ENCODE results near the gene TMEM253. TPM values are rescaled to one million over a fixed set of nuclear protein-coding genes. Genes with fewer than 3 reads are reported as not detected.

TMEM253 gene
- total RNA-seq, 1 experiment from 2014 or later, result not detected

DNA sequence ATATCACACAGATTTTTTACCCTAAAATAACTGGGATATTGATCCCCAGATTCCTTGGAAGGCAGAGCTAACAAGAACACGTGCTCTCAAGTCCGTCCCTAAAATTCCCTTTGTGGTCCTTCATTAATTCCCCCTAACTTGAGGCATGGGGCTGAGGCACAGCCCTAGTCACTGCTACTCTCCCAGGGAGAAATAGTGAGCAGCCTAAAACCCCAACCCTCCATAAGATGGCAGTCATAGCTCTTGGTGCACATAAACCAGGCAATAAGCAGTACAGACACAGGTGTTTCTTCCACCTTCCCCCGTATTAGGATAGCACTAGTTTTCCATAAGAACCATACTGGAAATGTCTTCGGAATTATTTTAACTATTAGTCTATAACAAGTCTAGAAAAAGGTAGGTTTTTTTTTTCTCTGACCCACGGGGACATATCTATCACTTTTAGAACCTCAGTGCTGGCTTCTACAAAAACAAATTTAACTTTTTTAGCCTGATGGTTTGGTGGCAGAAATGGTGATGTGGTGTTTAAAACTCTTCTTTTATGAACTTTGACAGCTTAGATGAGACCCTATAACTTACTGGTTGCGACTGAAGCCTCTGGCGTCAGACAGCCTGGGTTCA, 33.9 kb upstream of the TMEM253 start:
- Histone ChIP-seq H3K9me3 (replicated peaks) (no peaks in the 10 kb centered on the region), H3K4me1 (peaks cover 3% of the 10 kb centered on the region), H3K36me3 (no peaks in the 10 kb centered on the region), H3K27ac (no peak overlapping the region), H3K4me3 (no peak overlapping the region), H3K27me3 (0 out of 2 replicates have a peak, but pooled peaks cover 4% of the 10 kb centered on the region)
- DNase-seq, result no peak

DNA sequence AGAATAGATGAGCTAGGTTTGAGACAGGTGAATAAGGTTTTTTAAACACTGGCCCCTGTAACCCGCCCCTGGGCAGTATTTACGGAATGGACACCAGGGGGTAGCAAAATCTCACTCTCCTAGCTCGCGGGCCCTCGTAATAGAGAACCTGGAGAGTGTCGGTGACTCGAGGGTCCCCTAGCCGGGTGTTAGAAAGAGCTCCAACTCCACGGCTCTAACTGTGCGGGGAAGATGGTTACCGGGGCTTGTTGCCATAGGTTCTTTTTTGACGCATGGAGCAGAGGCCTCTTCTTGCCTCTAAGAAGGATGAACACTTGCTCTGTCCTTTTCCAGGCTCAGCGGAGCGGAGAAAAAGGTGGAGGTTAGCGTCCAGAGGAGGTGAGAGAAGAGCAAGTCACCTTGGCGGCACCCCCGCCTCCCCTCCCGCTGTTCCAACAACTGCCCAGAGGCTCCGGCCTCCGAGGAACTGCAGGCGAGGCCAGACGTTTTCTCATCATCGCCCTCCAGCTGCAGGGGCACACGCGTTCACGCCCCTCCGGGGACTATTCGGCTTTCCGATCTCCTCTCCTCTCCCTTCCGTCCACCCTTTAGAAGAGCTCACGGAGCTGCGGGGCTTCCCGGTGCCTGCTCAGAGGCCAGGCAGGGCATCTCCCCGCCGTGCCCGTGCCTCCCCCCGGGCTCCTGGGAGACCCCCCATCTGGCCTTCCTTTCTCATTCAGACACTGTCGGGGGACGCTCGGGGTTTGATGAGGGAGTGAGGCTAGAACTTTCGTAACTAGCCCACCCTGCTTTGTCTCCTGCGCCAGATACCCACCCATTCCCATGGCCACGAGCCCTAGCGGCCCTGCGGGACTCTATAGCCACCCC, 32.1 kb upstream of the TMEM253 start:
- no peaks in the 10 kb centered on the region for H3K9me3 ChIP-seq (replicated peaks)
- peak; percentile 65 to 81 for DNase-seq
- peak overlapping the region; percentile 93 for H3K27ac ChIP-seq

DNA sequence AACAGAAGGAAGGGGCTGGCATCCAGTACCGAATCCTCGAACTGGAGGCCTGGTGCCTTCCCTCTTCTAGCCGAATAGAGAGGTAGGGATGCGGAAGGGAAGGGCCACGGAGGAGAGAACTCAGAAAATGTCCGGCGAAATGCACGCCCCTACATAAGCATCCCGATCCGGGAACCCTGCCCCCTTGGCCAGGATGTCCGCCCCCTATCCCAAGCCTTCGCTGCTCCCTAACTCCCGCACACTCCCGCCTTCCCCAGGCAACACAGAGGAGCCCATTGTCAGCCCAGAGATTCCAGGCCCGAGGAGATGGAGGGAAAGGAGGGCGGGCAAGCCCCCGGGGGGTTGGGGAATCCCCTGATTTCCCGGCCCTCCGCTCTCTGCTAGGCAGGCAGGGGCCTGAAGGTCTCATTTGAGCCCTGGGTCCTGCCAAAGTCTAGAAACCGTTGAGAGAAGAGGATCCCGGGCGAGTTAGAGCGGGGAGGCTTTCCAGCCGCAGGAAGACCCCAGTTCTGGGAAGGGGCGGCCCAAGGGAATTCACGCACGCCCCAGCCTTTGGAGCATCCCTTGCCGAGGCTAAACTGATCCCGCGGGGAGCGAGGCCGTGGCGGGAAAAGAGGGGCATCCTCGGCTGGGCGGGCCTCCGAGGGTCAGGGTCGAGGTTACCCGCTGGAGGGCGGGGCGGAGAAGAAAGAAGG, 31.3 kb upstream of the TMEM253 start:
- H3K27ac ChIP-seq, result peak overlapping the region; percentile 93
- peak; percentile 75 to 76 for DNase-seq

More for the DNA sequence above, 32.1 kb upstream of the TMEM253 start:
- H3K36me3 ChIP-seq, result peaks cover 8% of the 10 kb centered on the region; the same call in 1 of the 2 replicates
- H3K4me3 ChIP-seq, result peak overlapping the region; percentile 85
- H3K27me3 ChIP-seq, result no peaks in the 10 kb centered on the region
- H3K4me1 ChIP-seq, result peaks cover 5% of the 10 kb centered on the region

DNA sequence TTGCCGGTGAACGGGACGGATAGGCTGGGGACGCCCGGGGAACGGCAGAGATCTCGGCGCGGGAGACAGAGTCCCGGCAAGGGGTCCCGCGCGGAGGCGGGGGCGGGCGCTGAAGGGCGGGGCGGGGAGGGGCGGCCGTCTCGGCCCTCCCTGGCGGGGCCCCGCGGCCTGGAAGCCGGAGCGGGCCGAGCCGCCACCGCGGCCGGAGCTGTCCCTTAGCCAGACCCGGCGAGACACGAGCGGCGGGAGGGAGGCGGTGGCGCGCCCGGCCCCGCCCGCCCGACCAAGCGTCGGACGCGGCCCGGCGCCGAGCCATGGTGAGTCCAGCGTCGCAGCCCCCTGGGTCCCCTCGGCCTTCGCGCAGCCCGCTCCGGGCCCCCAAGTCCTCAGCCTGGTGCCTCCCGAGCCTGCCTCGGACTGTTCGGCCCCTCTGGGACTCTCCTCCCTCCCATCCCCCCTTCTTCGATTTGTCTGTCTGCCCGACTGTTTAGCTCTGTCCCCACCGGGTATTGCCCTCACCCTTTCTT, 30.7 kb upstream of the TMEM253 start, which contains the start of gene ARHGEF40:
TSS of gene ARHGEF40 (plus strand) at position 222 of the 527 bp plus-strand sequence. CDS start at position 315, 93 bp downstream.
- H3K36me3 ChIP-seq, result peaks cover 15% of the 10 kb centered on the region
- peak within 1 kb of the TSS; percentile 93 for H3K27ac ChIP-seq
- peaks cover 5% of the 10 kb centered on the region; the same call in 1 of the 2 replicates for H3K4me1 ChIP-seq
- DNase-seq, result peak; percentile 53 to 70
- peak within 1 kb of the TSS; percentile 85 for H3K4me3 ChIP-seq
- H3K27me3 ChIP-seq, result no peaks in the 10 kb centered on the region
- H3K9me3 ChIP-seq (replicated peaks), result no peaks in the 10 kb centered on the region

More for the DNA sequence above, 31.3 kb upstream of the TMEM253 start:
- H3K36me3 ChIP-seq, result peaks cover 11% of the 10 kb centered on the region; the same call in 1 of the 2 replicates
- H3K4me3 ChIP-seq, result peak overlapping the region; percentile 85
- H3K4me1 ChIP-seq, result peaks cover 5% of the 10 kb centered on the region; the same call in 1 of the 2 replicates
- H3K27me3 ChIP-seq, result no peaks in the 10 kb centered on the region
- no peaks in the 10 kb centered on the region for H3K9me3 ChIP-seq (replicated peaks)

DNA sequence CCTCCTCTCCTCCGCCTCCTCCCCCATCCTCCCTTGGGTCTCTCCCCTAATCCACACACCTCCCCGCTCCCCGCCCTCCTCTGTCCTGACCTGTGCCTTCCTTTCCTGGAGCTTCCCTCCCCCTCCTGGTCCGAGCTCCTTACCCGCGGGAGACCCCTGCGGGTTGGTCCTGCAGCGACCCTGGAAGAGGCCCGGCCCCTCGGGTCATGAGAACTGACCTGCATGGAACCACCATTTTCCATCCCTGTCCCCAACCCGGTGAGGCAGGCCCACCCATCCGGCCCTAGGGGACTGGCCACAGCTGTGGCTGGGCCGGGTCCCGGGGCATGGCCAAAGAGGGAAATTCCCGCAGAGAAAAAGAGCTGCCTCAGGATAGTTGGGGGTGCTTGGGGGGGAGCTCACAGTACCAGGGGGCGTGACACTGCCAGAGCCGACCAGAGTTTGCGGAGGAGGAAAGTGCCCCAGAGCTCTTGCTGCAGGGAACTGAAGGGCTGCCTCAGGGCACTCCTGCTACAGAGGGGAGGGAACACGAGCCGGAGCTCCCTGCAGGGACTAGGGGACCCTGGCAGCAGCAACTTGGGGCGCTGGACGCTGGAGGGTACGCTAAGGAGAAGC, 30.1 kb upstream of the TMEM253 start:
- H3K4me1 ChIP-seq, result peaks cover 5% of the 10 kb centered on the region; the same call in 1 of the 2 replicates
- H3K36me3 ChIP-seq, result peaks cover 20% of the 10 kb centered on the region
- no peaks in the 10 kb centered on the region for H3K9me3 ChIP-seq (replicated peaks)
- H3K27me3 ChIP-seq, result no peaks in the 10 kb centered on the region
- H3K27ac ChIP-seq, result peak overlapping the region; percentile 93
- peak; percentile 60 to 65 for DNase-seq
- peak overlapping the region; percentile 85 for H3K4me3 ChIP-seq

DNA sequence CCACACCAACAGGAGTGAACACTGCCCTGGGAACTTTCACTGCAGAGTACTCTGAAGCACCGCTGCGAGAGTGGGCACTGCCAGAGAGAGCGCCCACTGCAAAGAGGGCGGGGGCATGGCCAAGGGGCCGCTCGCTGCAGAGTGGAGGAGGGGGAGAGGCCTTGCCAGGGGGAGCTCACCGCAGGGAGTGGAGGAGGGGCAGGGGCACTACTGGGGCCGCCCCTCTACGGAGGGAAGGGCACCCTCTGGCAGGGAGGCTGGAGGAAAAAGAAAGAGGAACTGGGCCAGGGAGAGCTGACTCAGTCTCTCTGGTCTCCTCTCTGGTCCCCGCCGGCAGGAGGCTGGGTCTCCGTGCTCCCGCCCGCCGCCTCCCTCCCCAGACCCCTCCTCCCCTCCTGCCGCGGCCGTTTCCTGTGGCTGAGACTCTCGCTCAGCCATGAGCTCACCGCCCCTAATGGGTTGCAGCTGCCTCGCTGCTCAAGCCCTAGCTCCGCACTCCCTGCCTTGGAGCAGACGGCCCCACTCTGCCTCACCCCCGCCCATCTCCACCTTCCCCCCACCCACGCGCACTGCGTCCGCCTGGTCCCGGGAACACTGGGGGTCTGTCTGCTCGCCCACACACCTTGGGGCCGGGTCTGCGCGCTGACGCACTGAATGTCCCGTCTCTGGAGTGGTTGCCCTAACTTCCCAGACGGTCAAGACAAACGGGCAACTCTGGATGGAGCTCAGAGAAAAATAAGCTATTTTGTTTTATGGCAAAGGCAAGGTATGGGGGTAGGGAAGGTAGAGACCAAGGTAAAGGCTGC, 29.4 kb upstream of the TMEM253 start:
- DNase-seq, result peak; percentile 93 to 94
- no peaks in the 10 kb centered on the region for H3K27me3 ChIP-seq
- no peaks in the 10 kb centered on the region for H3K9me3 ChIP-seq (replicated peaks)
- H3K4me3 ChIP-seq, result peak overlapping the region; percentile 85
- peak overlapping the region; percentile 93 for H3K27ac ChIP-seq
- H3K4me1 ChIP-seq, result peaks cover 5% of the 10 kb centered on the region; the same call in 1 of the 2 replicates
- peaks cover 26% of the 10 kb centered on the region for H3K36me3 ChIP-seq

DNA sequence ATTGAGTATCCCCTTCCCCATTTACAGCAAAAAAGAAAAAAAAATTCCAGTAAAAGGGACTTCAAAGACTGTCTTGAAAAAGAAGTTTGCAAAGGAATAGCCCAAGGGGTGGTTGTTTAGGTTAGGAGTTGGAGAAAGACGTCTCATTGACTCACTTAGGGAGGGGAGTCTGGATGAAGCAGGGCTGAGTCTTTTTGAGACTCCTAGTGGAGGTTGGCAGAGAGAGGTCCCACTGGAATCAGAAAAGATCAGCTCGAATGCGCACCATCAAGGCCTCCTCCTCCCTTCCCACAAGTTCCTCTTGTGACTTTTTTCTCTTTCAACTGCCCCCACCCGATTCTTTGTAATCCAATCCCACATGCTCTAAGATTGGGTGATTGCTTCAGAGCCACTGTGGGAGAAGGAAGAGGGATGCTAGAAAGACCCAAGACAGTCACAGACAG, 28.8 kb upstream of the TMEM253 start:
- DNase-seq, result peak in 1 of 2 experiments; percentile 33
- peak overlapping the region; percentile 85 for H3K4me3 ChIP-seq
- H3K27ac ChIP-seq, result peak overlapping the region; percentile 93
- H3K36me3 ChIP-seq, result peaks cover 31% of the 10 kb centered on the region
- no peaks in the 10 kb centered on the region for H3K27me3 ChIP-seq
- H3K9me3 ChIP-seq (replicated peaks), result no peaks in the 10 kb centered on the region
- H3K4me1 ChIP-seq, result peaks cover 5% of the 10 kb centered on the region; the same call in 1 of the 2 replicates

DNA sequence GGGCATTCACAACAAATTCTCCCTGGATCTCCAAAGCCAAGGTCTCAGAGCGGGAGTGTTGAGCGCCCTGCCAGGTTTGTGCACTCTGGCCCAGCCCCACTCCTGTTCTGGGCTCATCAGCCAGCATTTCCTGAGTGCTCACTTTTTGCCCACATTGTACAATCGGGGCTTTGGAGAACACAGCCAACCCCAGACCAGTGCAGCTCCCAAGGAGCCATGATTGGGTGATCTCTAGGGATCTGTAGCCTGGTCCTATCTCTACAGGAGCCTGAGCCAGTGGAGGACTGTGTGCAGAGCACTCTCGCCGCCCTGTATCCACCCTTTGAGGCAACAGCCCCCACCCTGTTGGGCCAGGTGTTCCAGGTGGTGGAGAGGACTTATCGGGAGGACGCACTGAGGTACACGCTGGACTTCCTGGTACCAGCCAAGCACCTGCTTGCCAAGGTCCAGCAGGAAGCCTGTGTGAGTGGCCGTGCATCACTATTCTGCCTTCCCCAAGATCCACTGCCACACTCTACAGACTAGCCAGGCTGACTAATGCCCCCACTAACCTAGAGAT, 28.0 kb upstream of the TMEM253 start:
- no peaks in the 10 kb centered on the region for H3K9me3 ChIP-seq (replicated peaks)
- H3K27ac ChIP-seq, result no peak overlapping the region
- H3K36me3 ChIP-seq, result peaks cover 38% of the 10 kb centered on the region
- H3K4me3 ChIP-seq, result no peak overlapping the region
- peaks cover 5% of the 10 kb centered on the region; the same call in 1 of the 2 replicates for H3K4me1 ChIP-seq
- H3K27me3 ChIP-seq, result no peaks in the 10 kb centered on the region
- no peak for DNase-seq

DNA sequence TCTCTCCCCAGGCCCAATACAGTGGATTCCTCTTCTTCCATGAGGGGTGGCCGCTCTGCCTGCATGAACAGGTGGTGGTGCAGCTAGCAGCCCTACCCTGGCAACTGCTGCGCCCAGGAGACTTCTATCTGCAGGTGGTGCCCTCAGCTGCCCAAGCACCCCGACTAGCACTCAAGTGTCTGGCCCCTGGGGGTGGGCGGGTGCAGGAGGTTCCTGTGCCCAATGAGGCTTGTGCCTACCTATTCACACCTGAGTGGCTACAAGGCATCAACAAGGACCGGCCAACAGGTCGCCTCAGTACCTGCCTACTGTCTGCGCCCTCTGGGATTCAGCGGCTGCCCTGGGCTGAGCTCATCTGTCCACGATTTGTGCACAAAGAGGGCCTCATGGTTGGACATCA, 26.9 kb upstream of the TMEM253 start:
- peaks cover 5% of the 10 kb centered on the region; the same call in 1 of the 2 replicates for H3K4me1 ChIP-seq
- no peaks in the 10 kb centered on the region for H3K9me3 ChIP-seq (replicated peaks)
- no peak for DNase-seq
- H3K27me3 ChIP-seq, result no peaks in the 10 kb centered on the region
- H3K4me3 ChIP-seq, result no peak overlapping the region
- H3K36me3 ChIP-seq, result peaks cover 42% of the 10 kb centered on the region
- no peak overlapping the region for H3K27ac ChIP-seq

DNA sequence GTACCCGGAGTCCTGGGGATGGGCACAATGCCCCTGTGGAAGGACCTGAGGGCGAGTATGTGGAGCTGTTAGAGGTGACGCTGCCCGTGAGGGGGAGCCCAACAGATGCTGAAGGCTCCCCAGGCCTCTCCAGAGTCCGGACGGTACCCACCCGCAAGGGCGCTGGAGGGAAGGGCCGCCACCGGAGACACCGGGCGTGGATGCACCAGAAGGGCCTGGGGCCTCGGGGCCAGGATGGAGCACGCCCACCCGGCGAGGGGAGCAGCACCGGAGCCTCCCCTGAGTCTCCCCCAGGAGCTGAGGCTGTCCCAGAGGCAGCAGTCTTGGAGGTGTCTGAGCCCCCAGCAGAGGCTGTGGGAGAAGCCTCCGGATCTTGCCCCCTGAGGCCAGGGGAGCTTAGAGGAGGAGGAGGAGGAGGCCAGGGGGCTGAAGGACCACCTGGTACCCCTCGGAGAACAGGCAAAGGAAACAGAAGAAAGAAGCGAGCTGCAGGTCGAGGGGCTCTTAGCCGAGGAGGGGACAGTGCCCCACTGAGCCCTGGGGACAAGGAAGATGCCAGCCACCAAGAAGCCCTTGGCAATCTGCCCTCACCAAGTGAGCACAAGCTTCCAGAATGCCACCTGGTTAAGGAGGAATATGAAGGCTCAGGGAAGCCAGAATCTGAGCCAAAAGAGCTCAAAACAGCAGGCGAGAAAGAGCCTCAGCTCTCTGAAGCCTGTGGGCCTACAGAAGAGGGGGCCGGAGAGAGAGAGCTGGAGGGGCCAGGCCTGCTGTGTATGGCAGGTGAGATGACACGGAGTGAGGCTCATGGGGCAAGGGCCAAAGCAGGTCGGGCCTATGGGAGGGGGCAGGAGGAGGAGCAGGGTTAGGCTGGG, 26.2 kb upstream of the TMEM253 start:
- H3K27ac ChIP-seq, result no peak overlapping the region
- H3K9me3 ChIP-seq (replicated peaks), result no peaks in the 10 kb centered on the region
- H3K4me1 ChIP-seq, result peaks cover 5% of the 10 kb centered on the region; the same call in 1 of the 2 replicates
- H3K36me3 ChIP-seq, result peaks cover 47% of the 10 kb centered on the region
- H3K27me3 ChIP-seq, result no peaks in the 10 kb centered on the region
- no peak for DNase-seq
- no peak overlapping the region for H3K4me3 ChIP-seq

DNA sequence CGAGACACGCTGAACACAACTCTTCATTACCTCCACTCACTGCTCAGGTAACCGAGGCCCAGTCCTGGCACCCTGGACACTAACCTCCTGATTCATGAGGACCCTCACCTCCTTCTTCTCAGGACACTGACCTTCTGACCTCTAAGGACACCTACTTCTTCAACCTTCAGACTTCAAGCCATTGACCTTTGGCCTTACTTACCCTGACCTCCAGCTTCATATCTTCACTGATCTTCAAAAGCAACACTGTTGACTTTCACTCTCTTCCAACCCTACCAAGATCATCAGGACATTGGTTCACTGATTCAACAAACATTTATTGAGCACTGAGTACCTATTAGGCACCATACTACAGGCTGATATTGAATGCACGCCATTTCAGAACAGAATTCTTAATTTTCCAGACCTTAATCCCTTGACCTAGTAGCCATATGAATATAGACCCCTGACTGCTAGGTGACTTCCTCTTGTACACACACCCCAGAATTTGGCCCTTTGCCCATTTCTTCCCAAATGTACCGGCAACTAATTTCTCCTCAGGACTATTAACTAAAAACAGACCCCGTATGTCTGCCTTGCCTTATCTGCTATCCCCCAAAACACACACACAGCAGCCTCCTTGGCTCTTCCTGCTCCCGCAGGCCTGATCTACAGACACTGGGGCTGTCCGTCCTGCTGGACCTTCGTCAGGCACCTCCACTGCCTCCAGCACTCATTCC, 25.0 kb upstream of the TMEM253 start:
- DNase-seq, result no peak
- Histone ChIP-seq H3K36me3 (peaks cover 47% of the 10 kb centered on the region), H3K4me3 (no peak overlapping the region)

DNA sequence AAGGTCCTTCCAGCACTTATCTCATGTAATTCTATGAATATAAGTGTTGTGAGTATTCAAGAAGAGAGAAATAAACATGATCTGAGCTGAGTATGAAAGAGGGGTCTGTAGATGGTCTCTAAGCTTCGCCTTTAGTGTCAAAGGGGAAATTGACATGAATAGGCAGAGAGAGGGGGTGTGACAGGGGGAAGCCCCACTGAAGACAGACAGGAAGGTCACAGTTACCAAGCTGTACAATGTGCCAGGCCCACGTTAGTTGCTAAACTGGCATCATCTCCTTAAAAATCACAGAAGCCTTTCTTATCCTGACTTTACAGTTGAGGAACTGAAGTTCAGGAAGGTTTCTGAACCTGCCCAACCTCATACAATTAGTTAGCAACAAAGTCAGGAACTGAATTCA, 23.2 kb upstream of the TMEM253 start:
- DNase-seq, result no peak
- H3K36me3 ChIP-seq, result peaks cover 53% of the 10 kb centered on the region
- H3K4me3 ChIP-seq, result no peak overlapping the region
- no peaks in the 10 kb centered on the region for H3K4me1 ChIP-seq
- no peaks in the 10 kb centered on the region for H3K27me3 ChIP-seq
- no peaks in the 10 kb centered on the region for H3K9me3 ChIP-seq (replicated peaks)
- no peak overlapping the region for H3K27ac ChIP-seq

More for the DNA sequence above, 25.0 kb upstream of the TMEM253 start:
- no peaks in the 10 kb centered on the region for H3K9me3 ChIP-seq (replicated peaks)
- H3K27me3 ChIP-seq, result no peaks in the 10 kb centered on the region
- no peak overlapping the region for H3K27ac ChIP-seq
- H3K4me1 ChIP-seq, result peaks cover 5% of the 10 kb centered on the region; the same call in 1 of the 2 replicates

Measured in SJCRH30 (cell line).